Measurements from ENCODE around the gene RTBDN. TPM values are rescaled to one million over a fixed set of nuclear protein-coding genes. Genes with fewer than 3 reads are reported as not detected.

RTBDN gene
- total RNA-seq, 1 experiment from 2014 or later = 25.1 TPM

DNA sequence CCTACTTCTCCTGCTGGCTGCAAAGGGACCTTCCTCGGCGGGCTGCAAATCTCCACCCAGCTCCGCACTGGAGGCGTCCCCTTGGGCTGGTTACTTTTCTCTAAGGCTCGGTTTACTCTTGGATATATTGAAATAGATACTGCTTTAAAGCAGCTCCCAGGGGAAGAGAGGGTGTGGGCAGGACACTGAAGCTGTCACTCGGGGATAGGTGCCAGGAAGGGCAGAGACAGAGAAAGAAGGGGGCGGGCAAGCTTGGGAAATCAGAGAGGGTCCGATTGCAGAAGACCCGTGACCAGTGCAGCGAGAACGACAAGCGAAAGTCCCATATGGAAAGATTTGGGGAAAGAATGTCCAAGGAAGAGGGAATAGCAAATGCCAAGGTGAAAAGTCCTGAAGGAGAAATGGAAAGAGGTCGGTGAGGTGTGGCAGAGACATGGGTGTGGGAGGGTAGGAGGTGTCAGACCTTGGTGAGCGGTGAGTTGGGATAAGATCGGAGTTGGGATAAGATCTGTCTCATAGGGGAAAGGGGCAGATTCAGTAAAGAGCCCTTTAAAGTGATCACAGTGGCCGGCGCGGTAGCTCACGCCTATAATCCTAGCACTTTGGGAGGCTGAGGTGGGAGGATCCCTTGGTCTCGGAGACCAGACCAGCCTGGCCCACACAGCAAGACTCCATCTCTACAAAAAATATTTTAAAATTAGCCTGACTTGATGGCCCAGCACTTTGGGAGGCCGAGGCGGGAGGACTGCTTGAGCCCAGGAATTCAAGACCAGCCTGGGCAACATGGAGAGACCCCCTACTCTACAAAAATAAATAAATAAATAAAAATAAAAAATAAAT, 31.9 kb downstream of the RTBDN start:
- BruUV-seq (replicated peaks) = no TSS peak
- H3K79me2 ChIP-seq (ENCODE audit: insufficient read depth, low read length) = peaks cover 35% of the 10 kb centered on the region
- peaks cover 20 to 42% of the 10 kb centered on the region in 2 experiments; a peak in 3 of 4 replicates for H3K4me1 ChIP-seq (ENCODE audit: control insufficient read depth in 1 of 2, insufficient read depth in 2 of 2, low read length in 2 of 2)
- peaks cover 4 to 19% of the 10 kb centered on the region in 2 experiments; a peak in 3 of 4 replicates for H3K36me3 ChIP-seq (ENCODE audit: control insufficient read depth in 1 of 2, insufficient read depth in 2 of 2, low read length in 2 of 2)
- no peaks in the 10 kb centered on the region for H3K9me2 ChIP-seq (ENCODE audit: insufficient read depth)
- H3K9me3 ChIP-seq (ENCODE audit: control insufficient read depth in 1 of 2, insufficient read depth in 1 of 2, low read depth in 1 of 2, low read length in 2 of 2) = no peaks in the 10 kb centered on the region
- CTCF ChIA-PET = interaction anchor here (1.6 kb wide), 1 partner anchor 42 kb away, joined by 4 read pairs; no protein-coding TSS in a partner anchor
- no peaks in the 10 kb centered on the region for H4K20me1 ChIP-seq (ENCODE audit: insufficient read depth)
- H3K4me2 ChIP-seq (ENCODE audit: low read length) = peak overlapping the region; percentile 100
- H3K4me3 ChIP-seq (replicated peaks in 1 of 2; ENCODE audit: low read depth in 1 of 2, low read length in 2 of 2) = peak overlapping the region; percentile 93 to 97
- H3K27ac ChIP-seq (ENCODE audit: low read depth, low read length) = peak overlapping the region; percentile 86
- POLR2A ChIA-PET = interaction anchor here (0.7 to 2.3 kb wide), 4 partner anchors 10 to 121 kb away, joined by 3 to 19 read pairs (median 4); partner anchors contain the start of genes JUNB and RTBDN
- TF ChIP-seq CBX3 (IDR thresholded peaks at IDR 0.05; ENCODE audit: low read depth) (no peak), TCF7L2 (IDR thresholded peaks at IDR 0.05; ENCODE audit: borderline replicate concordance, extremely low read depth, insufficient read depth, insufficient read length) (no peak), EZH2phosphoT487 (IDR thresholded peaks at IDR 0.05; ENCODE audit: borderline replicate concordance) (no peak), EGR1 (IDR thresholded peaks at IDR 0.05; ENCODE audit: low read depth) (no peak), EZH2 (IDR thresholded peaks at IDR 0.05) (no peak), ZFX (IDR thresholded peaks at IDR 0.05) (no peak), ZNF274 (IDR thresholded peaks at IDR 0.05; ENCODE audit: low read depth, low read length) (no peak), ELF1 (IDR thresholded peaks at IDR 0.05; ENCODE audit: borderline replicate concordance, low read depth) (no peak), RAD21 (IDR thresholded peaks at IDR 0.05; ENCODE audit: low read depth) (no peak), MAX (IDR thresholded peaks at IDR 0.05) (no peak)
- TF ChIP-seq, protein P1, sequence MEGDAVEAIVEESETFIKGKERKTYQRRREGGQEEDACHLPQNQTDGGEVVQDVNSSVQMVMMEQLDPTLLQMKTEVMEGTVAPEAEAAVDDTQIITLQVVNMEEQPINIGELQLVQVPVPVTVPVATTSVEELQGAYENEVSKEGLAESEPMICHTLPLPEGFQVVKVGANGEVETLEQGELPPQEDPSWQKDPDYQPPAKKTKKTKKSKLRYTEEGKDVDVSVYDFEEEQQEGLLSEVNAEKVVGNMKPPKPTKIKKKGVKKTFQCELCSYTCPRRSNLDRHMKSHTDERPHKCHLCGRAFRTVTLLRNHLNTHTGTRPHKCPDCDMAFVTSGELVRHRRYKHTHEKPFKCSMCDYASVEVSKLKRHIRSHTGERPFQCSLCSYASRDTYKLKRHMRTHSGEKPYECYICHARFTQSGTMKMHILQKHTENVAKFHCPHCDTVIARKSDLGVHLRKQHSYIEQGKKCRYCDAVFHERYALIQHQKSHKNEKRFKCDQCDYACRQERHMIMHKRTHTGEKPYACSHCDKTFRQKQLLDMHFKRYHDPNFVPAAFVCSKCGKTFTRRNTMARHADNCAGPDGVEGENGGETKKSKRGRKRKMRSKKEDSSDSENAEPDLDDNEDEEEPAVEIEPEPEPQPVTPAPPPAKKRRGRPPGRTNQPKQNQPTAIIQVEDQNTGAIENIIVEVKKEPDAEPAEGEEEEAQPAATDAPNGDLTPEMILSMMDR (IDR thresholded peaks at IDR 0.05 in 2 of 3, conservative IDR thresholded peaks at IDR 0.05 in 1 of 3; ENCODE audit: borderline replicate concordance in 1 of 3, insufficient read depth in 1 of 3, low read depth in 2 of 3, low read length in 2 of 3) = no peak
- TF ChIP-seq, protein P2, sequence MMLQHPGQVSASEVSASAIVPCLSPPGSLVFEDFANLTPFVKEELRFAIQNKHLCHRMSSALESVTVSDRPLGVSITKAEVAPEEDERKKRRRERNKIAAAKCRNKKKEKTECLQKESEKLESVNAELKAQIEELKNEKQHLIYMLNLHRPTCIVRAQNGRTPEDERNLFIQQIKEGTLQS (IDR thresholded peaks at IDR 0.05) = no peak
- TF ChIP-seq, protein P3, sequence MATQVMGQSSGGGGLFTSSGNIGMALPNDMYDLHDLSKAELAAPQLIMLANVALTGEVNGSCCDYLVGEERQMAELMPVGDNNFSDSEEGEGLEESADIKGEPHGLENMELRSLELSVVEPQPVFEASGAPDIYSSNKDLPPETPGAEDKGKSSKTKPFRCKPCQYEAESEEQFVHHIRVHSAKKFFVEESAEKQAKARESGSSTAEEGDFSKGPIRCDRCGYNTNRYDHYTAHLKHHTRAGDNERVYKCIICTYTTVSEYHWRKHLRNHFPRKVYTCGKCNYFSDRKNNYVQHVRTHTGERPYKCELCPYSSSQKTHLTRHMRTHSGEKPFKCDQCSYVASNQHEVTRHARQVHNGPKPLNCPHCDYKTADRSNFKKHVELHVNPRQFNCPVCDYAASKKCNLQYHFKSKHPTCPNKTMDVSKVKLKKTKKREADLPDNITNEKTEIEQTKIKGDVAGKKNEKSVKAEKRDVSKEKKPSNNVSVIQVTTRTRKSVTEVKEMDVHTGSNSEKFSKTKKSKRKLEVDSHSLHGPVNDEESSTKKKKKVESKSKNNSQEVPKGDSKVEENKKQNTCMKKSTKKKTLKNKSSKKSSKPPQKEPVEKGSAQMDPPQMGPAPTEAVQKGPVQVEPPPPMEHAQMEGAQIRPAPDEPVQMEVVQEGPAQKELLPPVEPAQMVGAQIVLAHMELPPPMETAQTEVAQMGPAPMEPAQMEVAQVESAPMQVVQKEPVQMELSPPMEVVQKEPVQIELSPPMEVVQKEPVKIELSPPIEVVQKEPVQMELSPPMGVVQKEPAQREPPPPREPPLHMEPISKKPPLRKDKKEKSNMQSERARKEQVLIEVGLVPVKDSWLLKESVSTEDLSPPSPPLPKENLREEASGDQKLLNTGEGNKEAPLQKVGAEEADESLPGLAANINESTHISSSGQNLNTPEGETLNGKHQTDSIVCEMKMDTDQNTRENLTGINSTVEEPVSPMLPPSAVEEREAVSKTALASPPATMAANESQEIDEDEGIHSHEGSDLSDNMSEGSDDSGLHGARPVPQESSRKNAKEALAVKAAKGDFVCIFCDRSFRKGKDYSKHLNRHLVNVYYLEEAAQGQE (IDR thresholded peaks at IDR 0.05; ENCODE audit: low read depth) = no peak
- DNase-seq (ENCODE audit: low read depth, low spot score) = no peak
- H3K27me3 ChIP-seq (ENCODE audit: insufficient read depth, low read length) = no peaks in the 10 kb centered on the region
- H2AFZ ChIP-seq (ENCODE audit: low read depth, low read length, poor library complexity, severe bottlenecking) = peak overlapping the region; percentile 61
- RAD21 ChIA-PET (ENCODE audit: low non-redundant PET in 1 of 2, low total read pairs in 2 of 2, uncharacterized antibody in 2 of 2, unreplicated experiment in 2 of 2) = no interaction called here
- ATAC-seq = no peak
- H3K9ac ChIP-seq (ENCODE audit: low read length) = peak overlapping the region; percentile 94
- intact Hi-C loops (cut with micrococcal nuclease) = loop anchor here (5.0 kb wide), 1 partner anchor 35 kb away; the partner anchor contains the start of gene MAST1

Data from HCT116 (cell line).